Coronary artery (tissue), 2 donors: ENCODE measurements around the gene MDM2.

ENCODE experiments used
- DNase-seq: peaks from one replicate; pipeline ENCODE4 v3.0.0-alpha.2; 2017; ENCODE audit warnings: low spot score
- H3K27ac ChIP-seq, 2 donors: fragments of 200-600 bp; sonication (generic); one replicate each; pipeline ENCODE4 v1.5.1; 2016 to 2019
- H3K4me3 ChIP-seq: fragments of 200-600 bp; sonication (generic); 2 replicates; pipeline ENCODE4 v1.5.1; 2016; ENCODE audit warnings: mild to moderate bottlenecking, moderate library complexity
- CTCF ChIP-seq: fragments of 200-600 bp; sonication (generic); IDR thresholded peaks from one replicate; pipeline ENCODE4 v1.5.1; 2019; ENCODE audit warnings: antibody characterized with exemption

MDM2 gene

DNA sequence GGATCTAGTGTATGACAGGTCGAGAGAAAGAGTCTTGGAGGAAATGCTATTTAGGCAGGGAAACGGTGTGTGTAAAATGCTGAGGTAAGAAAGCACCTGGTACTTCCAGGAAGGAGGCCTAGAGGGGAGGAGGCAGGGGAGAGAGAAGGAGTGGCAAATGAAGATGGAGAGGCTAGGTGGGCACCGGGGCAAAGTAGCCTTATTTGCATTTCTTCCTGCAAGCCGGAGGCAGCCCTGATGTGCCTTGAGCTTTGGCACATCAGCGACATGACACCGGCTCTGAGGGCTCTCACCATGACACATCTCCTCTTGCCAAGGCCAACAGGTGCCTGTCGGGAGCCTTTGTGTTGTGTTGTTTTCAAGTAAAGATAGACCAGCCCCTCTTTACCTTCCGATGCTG is 63.4 kb downstream of the MDM2 start:
- Histone ChIP-seq H3K4me3 (no peak overlapping the region), H3K27ac (no peak overlapping the region)
- DNase-seq = no peak
- TF ChIP-seq CTCF = no peak

DNA sequence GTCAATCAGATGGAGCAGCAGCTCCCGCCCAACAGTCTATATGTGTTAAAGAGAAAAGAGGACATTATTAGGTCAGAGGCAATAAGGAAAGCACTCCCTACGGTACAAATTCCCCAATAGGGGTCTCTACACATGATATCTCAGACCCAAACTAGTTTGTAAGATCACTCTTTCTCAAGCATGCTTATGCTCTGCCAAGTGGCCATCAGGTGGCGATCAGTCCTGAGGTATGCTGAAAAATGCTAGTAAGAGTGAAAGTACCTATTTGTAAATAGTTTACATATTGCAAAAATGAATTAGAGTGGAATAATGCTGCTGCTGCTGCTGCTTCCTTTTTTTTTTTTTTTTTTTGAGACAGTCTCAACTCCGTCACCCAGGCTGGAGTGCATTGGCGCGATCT is 63.9 kb downstream of the MDM2 start:
- no peak for TF ChIP-seq CTCF
- DNase-seq = no peak
- H3K4me3 ChIP-seq = no peak overlapping the region
- H3K27ac ChIP-seq = no peak overlapping the region

GRCh38 chr12:68873316-68873715 is 65.3 kb downstream of the MDM2 start:
- TF ChIP-seq CTCF = no peak
- H3K4me3 ChIP-seq = no peak overlapping the region
- no peak for DNase-seq
- H3K27ac ChIP-seq = no peak overlapping the region

DNA sequence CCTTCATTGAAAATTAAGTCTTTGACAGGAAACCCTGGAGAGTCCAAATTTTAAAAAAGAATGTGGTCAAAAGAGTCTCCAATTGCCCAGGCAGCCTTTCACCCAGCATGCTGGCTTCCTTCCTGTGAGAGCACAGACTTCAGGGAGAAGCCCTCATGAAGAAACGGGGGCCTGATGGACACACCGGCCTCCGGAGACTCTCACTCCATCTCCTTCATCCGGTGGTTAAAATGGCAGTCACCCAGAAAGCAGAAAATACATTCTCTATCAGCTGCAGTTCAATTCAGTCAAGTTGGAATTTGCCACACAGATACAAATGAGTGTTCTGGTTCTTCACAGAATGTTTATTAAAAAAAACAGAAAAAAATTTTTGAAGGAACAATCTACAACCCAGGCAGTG is 68.5 kb downstream of the MDM2 start:
- no peak overlapping the region for H3K27ac ChIP-seq
- DNase-seq = no peak
- H3K4me3 ChIP-seq = no peak overlapping the region
- TF ChIP-seq CTCF = no peak

DNA sequence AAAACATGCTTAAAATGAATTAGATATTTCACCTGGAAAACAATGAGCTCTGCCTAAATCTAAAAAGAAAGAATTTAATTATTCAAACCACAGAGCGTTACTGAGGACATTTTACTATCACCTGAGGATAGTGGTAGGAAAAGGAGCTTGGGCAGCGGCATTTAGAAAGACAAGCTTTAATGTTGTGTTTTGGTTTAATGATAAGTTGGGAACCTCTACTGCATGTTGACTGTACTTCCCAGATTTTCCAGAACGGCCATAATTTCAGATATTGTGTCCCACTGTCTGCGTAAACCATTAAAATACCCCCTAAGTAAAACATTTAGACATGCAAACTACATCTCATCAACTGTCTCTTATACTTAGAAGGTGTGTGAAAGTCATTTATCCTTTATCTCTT is 69.6 kb downstream of the MDM2 start:
- no peak overlapping the region for H3K4me3 ChIP-seq
- TF ChIP-seq CTCF = no peak

DNA sequence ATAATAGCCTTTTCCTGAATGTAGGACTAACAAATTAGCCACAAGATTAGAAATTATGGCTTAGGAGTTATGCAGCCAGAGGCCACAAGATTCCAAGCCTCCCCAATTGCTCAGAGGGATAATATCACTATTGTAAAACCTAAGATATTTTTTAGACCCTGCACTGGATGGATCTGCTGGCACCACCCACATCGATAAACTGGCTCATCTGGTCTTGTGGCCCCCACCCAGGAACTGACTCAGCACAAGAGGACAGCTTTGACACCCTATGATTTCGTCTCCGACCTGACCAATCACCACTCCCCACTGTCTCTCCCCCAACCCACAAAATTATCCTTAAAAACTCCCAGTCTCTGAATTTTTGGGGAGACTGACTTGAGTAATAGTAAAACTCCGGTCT is 70.3 kb downstream of the MDM2 start:
- Histone ChIP-seq H3K4me3 (no peak overlapping the region), H3K27ac (no peak overlapping the region)
- no peak for TF ChIP-seq CTCF
- no peak for DNase-seq

More for the DNA sequence above, 69.6 kb downstream of the MDM2 start:
- H3K27ac ChIP-seq = no peak overlapping the region
- no peak for DNase-seq

DNA sequence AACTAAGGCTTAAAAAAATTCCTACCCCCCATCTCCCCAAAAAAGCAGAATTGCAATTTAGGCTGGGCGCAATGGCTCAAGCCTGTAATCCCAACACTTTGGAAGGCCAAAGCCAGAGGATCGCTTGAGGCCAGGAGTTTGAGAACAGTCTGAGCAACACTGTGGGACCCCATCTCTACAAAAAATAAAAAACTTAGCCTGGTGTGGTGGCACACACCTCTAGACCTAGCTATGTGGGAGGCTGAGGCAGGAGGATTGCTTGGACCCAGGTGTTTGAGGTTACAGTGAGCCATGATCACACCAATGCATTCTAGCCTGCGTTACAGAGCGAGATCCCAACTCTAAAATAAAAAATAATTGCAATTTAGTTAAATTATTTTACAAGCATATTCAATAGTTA is 70.9 kb downstream of the MDM2 start:
- H3K4me3 ChIP-seq = no peak overlapping the region

More for the DNA sequence above, 70.9 kb downstream of the MDM2 start:
- no peak for DNase-seq
- no peak for TF ChIP-seq CTCF
- no peak overlapping the region for H3K27ac ChIP-seq
